Pancreas (tissue), 10 donors: ENCODE data around the gene SMTNL2. TPM values are rescaled to one million over a fixed set of nuclear protein-coding genes. Genes with fewer than 3 reads are reported as not detected.
"Not testable (repeated sequence)": the region's sequence is repeated elsewhere in the genome, so short reads cannot be mapped to it uniquely, and the experiment has no call there.

Source experiments
- ATAC-seq, 4 donors: fragments of 200-7000 bp; cut with Tn5 transposase; one replicate each; pipeline versions ENCODE4 v1.8.0 to v1.9.1; 2020; ENCODE audit warnings: mild to moderate bottlenecking in 4 of 4, moderate library complexity in 4 of 4
- DNase-seq, 6 donors: peaks; one replicate each; pipeline ENCODE4 v3.0.0-alpha.2; 2020
- FAIRE-seq: peaks from 2 replicates; lab custom pipeline; 2012; peaks lifted over from hg19 to GRCh38; lab: Jason Lieb, UNC
- H3K27ac ChIP-seq, 4 donors: fragments of 200-600 bp; sonication (generic); 1 replicate in 3 of 4; 2 replicates in 1 of 4; pipeline versions ENCODE4 v1.5.0 to v1.8.0; 2020
- H3K27me3 ChIP-seq, 4 donors: fragments of 200-600 bp; one replicate each; pipeline ENCODE4 v1.8.0; 2021
- H3K36me3 ChIP-seq, 3 donors: fragments of 200-600 bp; sonication (generic) in 1 of 3; one replicate each; pipeline versions ENCODE4 v1.5.0 to v1.8.0; 2020 to 2021
- H3K4me1 ChIP-seq, 3 donors: fragments of 200-600 bp; one replicate each; pipeline ENCODE4 v1.8.0; 2021
- H3K4me3 ChIP-seq, 4 donors: fragments of 200-600 bp; sonication (generic) in 2 of 4; one replicate each; pipeline versions ENCODE4 v1.5.0 to v1.8.0; 2020 to 2021
- H3K9me3 ChIP-seq, 4 donors: fragments of 200-600 bp; one replicate each; pipeline ENCODE4 v1.8.0; 2021
- CTCF ChIP-seq, 4 donors: fragments of 200-600 bp; sonication (generic) in 3 of 4; IDR thresholded peaks; one replicate each; pipeline versions ENCODE4 v1.5.0 to v1.8.0; 2021; ENCODE audit warnings: antibody characterized with exemption in 4 of 4
- WGBS, 2 donors: extraction: QIAGEN DNeasy Blood & Tissue Kit; methylation state at CpG; one replicate each; pipeline ENCODE4 v1.1.7; 2013; 5-methylcytosine and 5-hydroxymethylcytosine counted together
- intact Hi-C, 3 donors: fragments of 100-400 bp; cut with DNase I; formaldehyde crosslinking; loops; one replicate each; pipeline versions ENCODE4 v1.11.1 to v1.14.2; 2022
- polyA plus RNA-seq, 2 donors: library from polyadenylated mRNA; stranded (reverse); fragments of 200-250 nt; gene quantifications; one replicate each; pipeline ENCODE4 v1.2.3, GENCODE V29; 2013
- total RNA-seq, 6 donors: library from RNA; stranded (reverse); fragmentation: NEBNext Ultra II Directional in 4 of 6; extraction: Animal tissue kit (Norgen Biotek cat#: 25700) in 4 of 6; gene quantifications; one replicate each; pipeline versions ENCODE4 v1.2.1 to v1.2.4, GENCODE V29; 2021 to 2023
- donor health status: healthy with polysubstance abuse.
- donor health status: DM: no; HTN: no; CAD: no; lungs with moderate emphysema.
- donor health status: DM: no; HTN: no; CAD: no.
- donor health status: control.
- donor health status: control.
- donor health status: Bipolar disorder and iron deficiency.
- donor health status: DM: yes; HTN: yes; CAD: no.
- donor health status: DM: no; HTN: no; CAD: no.
- donor health status: DM: no; HTN: no; CAD: no.
- donor health status: DM: yes; HTN: yes; CAD: no.

Gene SMTNL2
- total and polyA plus RNA-seq, 8 donors = 0.09 to 0.59 (median 0.26) TPM; not detected in 2

- no peak for ATAC-seq
Measured at GRCh38 chr17:4652997-4653396, 68.7 kb downstream of the SMTNL2 start.

DNA sequence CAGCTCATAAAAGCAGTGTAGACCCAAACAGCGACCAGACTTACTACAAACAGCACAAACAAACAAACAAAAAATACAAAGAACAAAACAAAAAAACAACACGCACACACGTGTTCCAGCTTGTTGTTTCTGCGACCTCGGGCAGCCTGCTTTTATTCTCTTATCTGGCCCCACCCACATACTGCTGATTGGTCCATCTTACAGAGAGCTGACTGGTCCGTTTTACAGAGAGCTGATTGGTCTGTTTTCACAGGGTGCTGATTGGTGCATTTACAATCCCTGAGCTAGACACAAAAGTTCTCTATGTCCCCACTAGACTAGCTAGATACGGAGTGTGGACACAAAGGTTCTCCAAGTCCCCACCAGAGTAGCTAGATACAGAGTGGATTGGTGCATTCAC is 71.6 kb downstream of the SMTNL2 start:
- H3K36me3 ChIP-seq, ATAC-seq, H3K4me1 ChIP-seq, H3K9me3 ChIP-seq, H3K27me3 ChIP-seq, H3K27ac ChIP-seq, H3K4me3 ChIP-seq, FAIRE-seq, intact Hi-C loops, DNase-seq: not testable (repeated sequence)
- 76 to 88% methylated on average over 7 of the region's 7 CpGs for WGBS, 2 donors

More at GRCh38 chr17:4652997-4653396, 68.7 kb downstream of the SMTNL2 start:
- intact Hi-C loops = no loop called here
- Histone ChIP-seq H3K27ac (no peak overlapping the region), H3K4me3 (no peak overlapping the region), H3K27me3 (peaks cover 0 to 4% (median 0%) of the 10 kb centered on the region in 4 donors), H3K9me3 (no peaks in the 10 kb centered on the region), H3K4me1 (no peaks in the 10 kb centered on the region), H3K36me3 (no peaks in the 10 kb centered on the region)
- TF ChIP-seq CTCF (IDR thresholded peaks at IDR 0.05) = no peak
- FAIRE-seq (no peak), DNase-seq (no peak)
- 65 to 75% methylated on average over 5 of the region's 5 CpGs for WGBS, 2 donors

DNA sequence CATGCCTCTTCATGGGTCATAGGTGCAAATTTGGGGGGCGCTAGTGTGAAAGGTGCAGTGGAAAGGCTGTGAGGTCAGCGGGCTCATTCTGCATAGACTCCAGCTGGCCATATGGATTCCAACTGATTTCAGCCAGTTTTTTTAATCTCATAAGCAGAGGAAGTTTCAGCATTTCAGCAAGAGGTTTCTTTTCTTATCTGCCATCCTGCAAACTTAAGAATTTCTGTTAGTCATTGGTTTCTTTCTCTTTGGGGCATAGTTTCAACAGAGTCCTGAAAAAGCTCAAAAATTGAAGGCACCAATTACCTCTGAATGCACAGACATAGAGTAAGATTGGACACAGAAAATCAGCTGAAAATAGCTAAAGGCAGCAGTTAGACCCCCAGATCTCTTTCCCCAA is 73.3 kb downstream of the SMTNL2 start:
- FAIRE-seq = no peak
- WGBS, 2 donors = 94 to 98% methylated on average over 2 of the region's 2 CpGs
- H3K4me3 ChIP-seq = no peak overlapping the region
- no peak overlapping the region for H3K27ac ChIP-seq
- DNase-seq = no peak
- ATAC-seq = no peak
- intact Hi-C loops = no loop called here
- no peaks in the 10 kb centered on the region for H3K36me3 ChIP-seq
- no peaks in the 10 kb centered on the region for H3K27me3 ChIP-seq
- no peaks in the 10 kb centered on the region for H3K4me1 ChIP-seq
- TF ChIP-seq CTCF (IDR thresholded peaks at IDR 0.05) = no peak
- H3K9me3 ChIP-seq = no peaks in the 10 kb centered on the region

Other genes starting within 250 kb of the SMTNL2 start
- 10 to 100 TPM; 19.7 to 29.3 (median 23.7) TPM for gene UBE2G1, start 217.9 kb upstream of the SMTNL2 start, total RNA-seq
- 1 to 10 TPM; 4.3 to 8.1 TPM for gene UBE2G1, start 217.9 kb upstream of the SMTNL2 start, polyA plus RNA-seq
- gene SPNS3, start 150.6 kb upstream of the SMTNL2 start, total RNA-seq = under 1 TPM; 0.08 to 0.89 (median 0.44) TPM
- under 1 TPM; 0.84 to 0.96 TPM for gene SPNS3, start 150.6 kb upstream of the SMTNL2 start, polyA plus RNA-seq
- 10 to 100 TPM in 5 of 6 donors, 1 to 10 TPM in 1; 7.6 to 27.5 (median 17.2) TPM for gene SPNS2, start 85.6 kb upstream of the SMTNL2 start, total RNA-seq
- gene SPNS2, start 85.6 kb upstream of the SMTNL2 start, polyA plus RNA-seq = 10 to 100 TPM; 43.7 to 51.7 TPM
- gene MYBBP1A, start 29.1 kb upstream of the SMTNL2 start, total RNA-seq = 10 to 100 TPM; 21.8 to 41.8 (median 30.6) TPM
- 10 to 100 TPM; 73.1 to 93.1 TPM for gene MYBBP1A, start 29.1 kb upstream of the SMTNL2 start, polyA plus RNA-seq
- gene GGT6, start 24.0 kb upstream of the SMTNL2 start, total RNA-seq = 10 to 100 TPM; 20.7 to 34.4 (median 32.9) TPM
- gene GGT6, start 24.0 kb upstream of the SMTNL2 start, polyA plus RNA-seq = 10 to 100 TPM; 27.0 to 36.1 TPM
- not detected for gene ALOX15, start 57.1 kb downstream of the SMTNL2 start, total RNA-seq
- 1 to 10 TPM in 1 of 2 donors, not detected in 1; 1.1 TPM for gene ALOX15, start 57.1 kb downstream of the SMTNL2 start, polyA plus RNA-seq
- gene PELP1, start 119.6 kb downstream of the SMTNL2 start, total RNA-seq = 10 to 100 TPM; 15.9 to 31.2 (median 21.5) TPM
- gene PELP1, start 119.6 kb downstream of the SMTNL2 start, polyA plus RNA-seq = 10 to 100 TPM; 34.6 to 38.0 TPM
- 10 to 100 TPM; 11.2 to 49.6 (median 15.1) TPM for gene ARRB2, start 126.1 kb downstream of the SMTNL2 start, total RNA-seq
- gene ARRB2, start 126.1 kb downstream of the SMTNL2 start, polyA plus RNA-seq = 10 to 100 TPM; 21.3 to 22.2 TPM
- gene MED11, start 146.9 kb downstream of the SMTNL2 start, total RNA-seq = 10 to 100 TPM in 4 of 6 donors, 1 to 10 TPM in 2; 8.6 to 11.6 (median 10.7) TPM
- gene MED11, start 146.9 kb downstream of the SMTNL2 start, polyA plus RNA-seq = 10 to 100 TPM; 26.0 to 31.1 TPM
- gene ZMYND15, start 155.3 kb downstream of the SMTNL2 start, total RNA-seq = 1 to 10 TPM in 2 of 6 donors, under 1 TPM in 4; 0.39 to 3.2 (median 0.69) TPM
- 1 to 10 TPM; 1.6 to 3.0 TPM for gene ZMYND15, start 155.3 kb downstream of the SMTNL2 start, polyA plus RNA-seq
- 10 to 100 TPM in 3 of 6 donors, 1 to 10 TPM in 3; 7.6 to 55.6 (median 10.0) TPM for gene CXCL16, start 155.4 kb downstream of the SMTNL2 start, total RNA-seq
- 10 to 100 TPM in 1 of 2 donors, 1 to 10 TPM in 1; 7.9 to 12.9 TPM for gene CXCL16, start 155.4 kb downstream of the SMTNL2 start, polyA plus RNA-seq
- 1 to 10 TPM in 1 of 6 donors, under 1 TPM in 3, not detected in 2; 0.31 to 1.2 (median 0.61) TPM for gene TM4SF5, start 187.4 kb downstream of the SMTNL2 start, total RNA-seq
- gene TM4SF5, start 187.4 kb downstream of the SMTNL2 start, polyA plus RNA-seq = under 1 TPM; 0.46 to 0.77 TPM
- gene VMO1, start 201.8 kb downstream of the SMTNL2 start, total RNA-seq = 1 to 10 TPM in 3 of 6 donors, under 1 TPM in 2, not detected in 1; 0.28 to 2.2 (median 1.2) TPM
- gene VMO1, start 201.8 kb downstream of the SMTNL2 start, polyA plus RNA-seq = 1 to 10 TPM in 1 of 2 donors, under 1 TPM in 1; 0.87 to 1.6 TPM
- under 1 TPM in 1 of 6 donors, not detected in 5; 0.39 TPM for gene GLTPD2, start 204.4 kb downstream of the SMTNL2 start, total RNA-seq
- gene GLTPD2, start 204.4 kb downstream of the SMTNL2 start, polyA plus RNA-seq = under 1 TPM in 1 of 2 donors, not detected in 1; 0.23 TPM
- gene PSMB6, start 211.6 kb downstream of the SMTNL2 start, total RNA-seq = 10 to 100 TPM; 31.3 to 55.4 (median 46.1) TPM
- gene PSMB6, start 211.6 kb downstream of the SMTNL2 start, polyA plus RNA-seq = 100 to 1,000 TPM in 1 of 2 donors, 10 to 100 TPM in 1; 53.1 to 103 TPM
- gene PLD2, start 222.6 kb downstream of the SMTNL2 start, total RNA-seq = 10 to 100 TPM; 11.7 to 26.1 (median 17.9) TPM
- 10 to 100 TPM; 24.5 to 25.8 TPM for gene PLD2, start 222.6 kb downstream of the SMTNL2 start, polyA plus RNA-seq
- gene MINK1, start 248.8 kb downstream of the SMTNL2 start, total RNA-seq = 10 to 100 TPM; 39.6 to 70.3 (median 44.0) TPM
- 10 to 100 TPM; 62.3 to 79.3 TPM for gene MINK1, start 248.8 kb downstream of the SMTNL2 start, polyA plus RNA-seq